HG02759 (cell line): ENCODE results near the gene CYP24A1.
A peak's percentile ranks its signal among the peaks of the same experiment; 100 is the strongest.

ENCODE experiments used
- ATAC-seq: cut with Tn5 transposase; IDR thresholded peaks from one replicate; pipeline ENCODE4 v1.9.1; 2021; ENCODE audit warnings: mild to moderate bottlenecking, moderate library complexity; ENCODE audit not compliant: unreplicated experiment

CYP24A1 gene

GRCh38 chr20:54204063-54204462 lies 30.3 kb upstream of the CYP24A1 start:
- ATAC-seq, result no peak

- no peak for ATAC-seq
Measured at GRCh38 chr20:54203281-54203680, 29.5 kb upstream of the CYP24A1 start.

GRCh38 chr20:54201268-54201846 lies 27.6 kb upstream of the CYP24A1 start:
- ATAC-seq, result no peak

- ATAC-seq, result no peak
Measured at GRCh38 chr20:54200487-54201267, 26.9 kb upstream of the CYP24A1 start.

- ATAC-seq, result peak; percentile 60
Measured at GRCh38 chr20:54199721-54200176, 26.0 kb upstream of the CYP24A1 start.

- peak; percentile 9 for ATAC-seq
Measured at GRCh38 chr20:54199283-54199682, 25.5 kb upstream of the CYP24A1 start.

GRCh38 chr20:54197621-54198604 lies 24.1 kb upstream of the CYP24A1 start:
- ATAC-seq, result no peak

GRCh38 chr20:54195483-54196472 lies 22.0 kb upstream of the CYP24A1 start:
- no peak for ATAC-seq

- ATAC-seq, result no peak
Measured at GRCh38 chr20:54194724-54195438, 21.1 kb upstream of the CYP24A1 start.

- no peak for ATAC-seq
Measured at GRCh38 chr20:54193817-54194216, 20.0 kb upstream of the CYP24A1 start.

GRCh38 chr20:54190217-54190616 lies 16.4 kb upstream of the CYP24A1 start:
- ATAC-seq, result no peak

- no peak for ATAC-seq
Measured at GRCh38 chr20:54189630-54190029, 15.8 kb upstream of the CYP24A1 start.

- no peak for ATAC-seq
Measured at GRCh38 chr20:54188132-54188849, 14.5 kb upstream of the CYP24A1 start.

GRCh38 chr20:54184904-54185626 lies 11.3 kb upstream of the CYP24A1 start:
- ATAC-seq, result no peak

GRCh38 chr20:54184071-54184470 lies 10.3 kb upstream of the CYP24A1 start:
- no peak for ATAC-seq

GRCh38 chr20:54180931-54181330 lies 7.1 kb upstream of the CYP24A1 start:
- no peak for ATAC-seq

- ATAC-seq, result no peak
Measured at GRCh38 chr20:54179946-54180345, 6.2 kb upstream of the CYP24A1 start.

- no peak for ATAC-seq
Measured at GRCh38 chr20:54178256-54178655, 4.5 kb upstream of the CYP24A1 start.
